NT2/D1 (cell line): ENCODE results near the gene C1orf116.

ENCODE experiments used
- DNase-seq: peaks from one replicate; pipeline ENCODE4 v3.0.0-alpha.2; 2011; ENCODE audit warnings: low read depth, low spot score
- H3K27me3 ChIP-seq: 2 replicates; pipeline ENCODE4 v1.6.0; 2011; ENCODE audit warnings: mild to moderate bottlenecking; ENCODE audit not compliant: insufficient read length, insufficient read depth
- H3K36me3 ChIP-seq: 2 replicates; pipeline ENCODE4 v1.6.1; 2011; ENCODE audit warnings: mild to moderate bottlenecking, low read length, mixed read lengths; ENCODE audit not compliant: insufficient read depth, insufficient read length
- H3K4me1 ChIP-seq: 2 replicates; pipeline ENCODE4 v1.5.1; 2011; ENCODE audit not compliant: insufficient read depth, insufficient read length
- H3K4me3 ChIP-seq: 2 replicates; pipeline ENCODE4 v1.5.1; 2011; ENCODE audit warnings: low read depth; ENCODE audit not compliant: insufficient read length
- H3K9ac ChIP-seq: 2 replicates; pipeline ENCODE4 v1.6.0; 2011; ENCODE audit warnings: low read depth; ENCODE audit not compliant: insufficient read length
- H3K9me3 ChIP-seq: 2 replicates; pipeline ENCODE4 v1.5.1; 2011; ENCODE audit warnings: mild to moderate bottlenecking, low read length; ENCODE audit not compliant: insufficient read depth
- SUZ12 ChIP-seq: IDR thresholded peaks from 2 replicates; pipeline ENCODE4 v1.6.1; 2011; ENCODE audit not compliant: insufficient read length, insufficient read depth; ENCODE audit errors: extremely low read depth
- YY1 ChIP-seq: IDR thresholded peaks from 2 replicates; pipeline ENCODE4 v1.6.1; 2011; ENCODE audit not compliant: insufficient read length, insufficient read depth
- ZNF274 ChIP-seq: IDR thresholded peaks from 2 replicates; pipeline ENCODE4 v1.6.1; 2011; ENCODE audit warnings: mild to moderate bottlenecking, low read depth, low read length

C1orf116 gene

DNA sequence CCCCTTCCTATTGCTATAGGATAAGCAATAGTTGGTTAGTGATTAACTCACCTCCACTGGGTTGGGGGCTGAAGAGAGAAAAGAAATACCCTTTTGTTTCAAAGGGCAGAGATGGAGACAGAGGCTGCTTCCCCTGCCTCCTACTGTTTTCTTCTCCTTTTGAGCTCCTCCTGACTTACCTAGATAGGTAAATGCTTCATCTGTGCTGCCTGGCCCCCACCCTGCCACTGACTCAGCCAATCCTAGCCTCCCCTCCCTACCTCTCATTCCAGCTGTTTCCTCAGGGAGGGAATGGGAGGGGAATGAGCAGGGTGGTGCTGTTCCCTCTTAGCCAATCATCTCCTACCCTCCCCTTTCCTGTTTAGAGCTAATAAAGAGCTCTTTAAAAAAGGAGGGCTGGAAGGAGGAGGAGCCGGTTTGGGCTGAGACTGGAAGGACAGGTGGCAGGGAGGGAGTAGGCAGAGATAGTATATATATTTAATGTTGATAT lies at the start of gene C1orf116:
Gene C1orf116, minus strand, starts transcription at position 229 of the 490 bp plus-strand sequence. CDS start 5,158 bp downstream, outside the sequence.
- Histone ChIP-seq H3K36me3 (no peaks in the 10 kb centered on the region), H3K9me3 (no peaks in the 10 kb centered on the region), H3K27me3 (no peaks in the 10 kb centered on the region), H3K9ac (no peak within 1 kb of the TSS), H3K4me3 (no peak within 1 kb of the TSS), H3K4me1 (no peaks in the 10 kb centered on the region)
- DNase-seq = peak; percentile 47
- no peak for TF ChIP-seq ZNF274
- TF ChIP-seq YY1 = no peak
- no peak for TF ChIP-seq SUZ12

GRCh38 chr1:207081806-207082205 lies 49.2 kb upstream of the C1orf116 start:
- H3K9ac ChIP-seq = no peak overlapping the region
- no peak overlapping the region for H3K4me3 ChIP-seq
- no peak for TF ChIP-seq YY1
- no peak for TF ChIP-seq ZNF274
- TF ChIP-seq SUZ12 = no peak
- H3K27me3 ChIP-seq = no peaks in the 10 kb centered on the region
- DNase-seq = no peak
- no peaks in the 10 kb centered on the region for H3K36me3 ChIP-seq
- H3K4me1 ChIP-seq = no peaks in the 10 kb centered on the region
- no peaks in the 10 kb centered on the region for H3K9me3 ChIP-seq

GRCh38 chr1:207081088-207081487 lies 48.5 kb upstream of the C1orf116 start:
- Histone ChIP-seq H3K27me3 (no peaks in the 10 kb centered on the region), H3K4me3 (no peak overlapping the region), H3K9me3 (no peaks in the 10 kb centered on the region)

GRCh38 chr1:207079706-207080241 lies 47.2 kb upstream of the C1orf116 start:
- Histone ChIP-seq H3K4me3 (no peak overlapping the region), H3K9ac (no peak overlapping the region), H3K27me3 (no peaks in the 10 kb centered on the region), H3K4me1 (no peaks in the 10 kb centered on the region), H3K9me3 (no peaks in the 10 kb centered on the region), H3K36me3 (peaks cover 3% of the 10 kb centered on the region)
- no peak for TF ChIP-seq ZNF274
- TF ChIP-seq SUZ12 = no peak
- TF ChIP-seq YY1 = no peak
- DNase-seq = no peak

More at GRCh38 chr1:207081088-207081487, 48.5 kb upstream of the C1orf116 start:
- Histone ChIP-seq H3K9ac (no peak overlapping the region), H3K36me3 (no peaks in the 10 kb centered on the region), H3K4me1 (no peaks in the 10 kb centered on the region)
- no peak for DNase-seq
- TF ChIP-seq ZNF274 (no peak), YY1 (no peak), SUZ12 (no peak)

GRCh38 chr1:207078578-207079132 lies 46.1 kb upstream of the C1orf116 start:
- no peak for DNase-seq
- TF ChIP-seq SUZ12 (no peak), ZNF274 (no peak), YY1 (no peak)
- no peak overlapping the region for H3K9ac ChIP-seq
- no peaks in the 10 kb centered on the region for H3K4me1 ChIP-seq
- no peaks in the 10 kb centered on the region for H3K9me3 ChIP-seq
- no peak overlapping the region for H3K4me3 ChIP-seq
- H3K27me3 ChIP-seq = no peaks in the 10 kb centered on the region
- H3K36me3 ChIP-seq = peaks cover 4% of the 10 kb centered on the region

DNA sequence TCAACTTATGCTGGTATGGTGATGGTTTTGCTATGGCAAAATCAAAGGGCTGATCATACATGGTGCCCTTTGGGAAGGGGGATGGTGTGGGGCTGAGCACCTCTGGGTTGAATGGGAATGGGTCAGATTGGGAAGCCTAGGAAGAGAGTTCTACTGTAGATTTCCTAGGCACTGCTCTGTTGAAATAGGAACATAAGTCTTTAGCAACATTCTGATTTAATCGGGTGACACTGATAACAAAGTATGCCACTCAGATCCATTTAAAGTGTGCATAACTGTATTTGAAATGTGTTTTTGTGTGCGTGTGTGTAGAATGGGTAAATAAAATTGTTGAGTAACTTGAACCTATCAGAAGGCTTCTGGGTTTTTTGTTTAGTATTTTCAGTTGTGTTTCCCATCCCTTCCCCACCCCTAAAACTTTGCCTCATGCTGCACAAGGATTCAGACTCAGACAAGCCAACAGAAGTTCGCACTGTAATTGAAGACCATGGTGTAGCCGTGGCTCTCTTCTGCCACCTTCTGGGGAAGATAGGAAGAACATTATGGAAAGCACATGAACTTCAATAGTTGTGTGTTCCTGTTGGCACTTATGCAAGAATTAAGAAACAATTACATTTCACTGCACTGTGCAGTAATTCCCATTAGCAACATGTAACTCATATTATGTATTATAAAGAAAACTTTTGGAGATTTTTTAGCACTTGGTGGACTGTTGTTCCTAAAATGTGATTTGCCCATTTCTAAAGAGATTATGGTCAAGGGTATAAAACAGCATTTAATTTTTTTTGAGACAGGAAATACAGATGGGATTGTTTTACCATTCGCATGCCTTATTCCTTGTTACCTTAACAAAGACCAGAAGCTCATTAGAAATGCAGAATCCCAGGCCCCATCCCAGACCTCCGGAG lies 45.2 kb upstream of the C1orf116 start:
- TF ChIP-seq SUZ12 (no peak), ZNF274 (no peak), YY1 (no peak)
- no peak overlapping the region for H3K4me3 ChIP-seq
- peaks cover 4% of the 10 kb centered on the region for H3K36me3 ChIP-seq
- H3K4me1 ChIP-seq = no peaks in the 10 kb centered on the region
- peak; percentile 76 for DNase-seq
- no peaks in the 10 kb centered on the region for H3K27me3 ChIP-seq
- H3K9me3 ChIP-seq = no peaks in the 10 kb centered on the region
- no peak overlapping the region for H3K9ac ChIP-seq

DNA sequence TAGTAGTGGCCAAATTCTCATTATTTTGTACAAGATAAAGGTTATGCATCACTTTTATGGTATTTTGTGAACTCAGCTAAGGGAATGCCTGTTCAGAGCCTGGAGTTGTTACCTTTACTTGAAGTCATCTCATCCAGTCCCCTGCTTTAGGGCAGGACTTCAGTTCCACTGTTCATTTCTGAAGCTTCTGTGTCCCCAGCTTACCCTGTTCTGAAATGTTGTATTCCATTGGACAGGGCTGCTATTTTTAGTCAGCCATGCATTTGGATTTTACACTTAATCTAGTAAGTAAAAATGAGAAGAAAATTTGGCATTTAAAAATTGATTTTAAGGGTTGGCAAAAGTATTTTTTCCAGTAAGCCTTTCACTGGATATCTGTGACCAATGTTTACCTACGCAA lies 44.5 kb upstream of the C1orf116 start:
- no peaks in the 10 kb centered on the region for H3K27me3 ChIP-seq
- H3K9me3 ChIP-seq = no peaks in the 10 kb centered on the region
- TF ChIP-seq YY1 (no peak), SUZ12 (no peak), ZNF274 (no peak)
- no peak for DNase-seq
- H3K4me3 ChIP-seq = no peak overlapping the region
- no peak overlapping the region for H3K9ac ChIP-seq
- H3K36me3 ChIP-seq = peaks cover 8% of the 10 kb centered on the region
- no peaks in the 10 kb centered on the region for H3K4me1 ChIP-seq
